ENCODE data around the gene SRBD1.

The SRBD1 gene

DNA sequence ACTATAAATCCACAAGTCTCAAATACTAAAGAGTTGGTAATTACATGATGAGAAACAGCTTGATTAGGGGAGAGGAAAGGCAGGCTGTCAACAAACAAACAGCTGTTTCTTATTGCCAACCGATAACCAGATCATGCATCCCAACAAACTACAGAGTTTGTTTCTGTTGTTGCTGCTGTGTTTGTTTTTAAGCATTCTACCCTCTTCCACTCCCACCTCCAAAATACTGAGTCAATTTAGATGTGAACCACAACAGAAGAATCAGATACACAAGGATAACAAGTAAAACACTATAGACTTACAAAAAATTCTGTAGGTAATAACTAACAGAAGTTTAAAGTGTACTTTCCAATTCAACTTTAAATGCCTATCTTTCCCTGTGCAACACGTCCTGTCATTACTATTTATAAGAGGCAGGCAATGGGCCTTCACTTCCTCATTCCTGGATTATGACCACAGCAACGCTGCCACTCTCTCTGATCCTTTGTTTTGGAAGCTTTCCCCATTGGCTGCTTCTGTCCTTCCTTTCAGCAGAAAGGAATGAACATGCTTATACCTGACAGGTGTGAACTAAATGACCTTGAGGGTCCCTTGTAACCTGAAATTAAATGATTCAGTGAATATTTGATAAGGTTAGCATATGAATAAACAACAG is 152.0 kb downstream of the SRBD1 start:
- Histone ChIP-seq H3K4me3 (ENCODE audit: low read depth in 1 of 2, low read length in 2 of 2) (no peak overlapping the region), H3K4me1 (ENCODE audit: control insufficient read depth in 1 of 2, insufficient read depth in 2 of 2, low read length in 2 of 2) (peaks cover 7 to 8% of the 10 kb centered on the region in 2 donors), H3K9me3 (ENCODE audit: control insufficient read depth in 1 of 2, low read length in 2 of 2) (no peaks in the 10 kb centered on the region), H3K27ac (ENCODE audit: low read length) (no peak overlapping the region), H3K27me3 (ENCODE audit: low read depth, low read length) (no peaks in the 10 kb centered on the region), H3K36me3 (ENCODE audit: control insufficient read depth in 1 of 2, insufficient read depth in 2 of 2, low read length in 2 of 2) (no peaks in the 10 kb centered on the region)

DNA sequence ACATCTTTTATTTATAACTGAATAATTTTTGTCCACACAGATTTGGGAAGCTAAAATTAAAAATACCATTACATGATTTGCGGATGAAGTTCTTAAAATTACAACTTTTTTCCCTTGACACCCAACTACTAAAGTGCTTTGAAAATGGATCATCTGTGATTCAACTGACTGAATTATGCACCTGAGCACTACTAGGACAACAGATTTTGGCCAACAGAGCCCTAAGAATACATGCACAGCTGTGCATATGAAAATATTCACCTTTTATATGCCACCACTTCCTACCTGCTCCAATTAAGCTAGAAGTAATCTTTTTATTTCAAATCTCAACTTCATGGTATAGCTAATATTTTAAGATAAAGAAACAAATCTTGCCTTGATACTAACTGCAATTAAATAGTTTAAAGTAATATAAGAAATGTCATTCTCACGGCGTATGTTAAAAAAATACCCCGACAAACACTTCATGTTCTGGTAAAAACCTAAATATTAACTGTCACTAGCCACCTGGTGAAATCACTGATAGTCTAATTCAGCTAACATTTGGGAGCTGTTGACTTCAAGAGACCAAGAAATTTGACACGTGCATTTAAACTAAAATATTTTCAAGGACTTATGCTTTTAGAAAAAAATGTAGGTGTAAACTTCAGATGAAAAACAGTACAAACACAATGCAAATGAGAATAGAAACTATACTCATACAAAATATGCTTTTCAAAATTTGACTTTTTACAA is 153.7 kb downstream of the SRBD1 start:
- H3K4me1 ChIP-seq (ENCODE audit: control insufficient read depth in 1 of 2, insufficient read depth in 2 of 2, low read length in 2 of 2), result peaks cover 7 to 8% of the 10 kb centered on the region in 2 donors
- no peak overlapping the region for H3K27ac ChIP-seq (ENCODE audit: low read length)
- no peak overlapping the region for H3K4me3 ChIP-seq (ENCODE audit: low read depth in 1 of 2, low read length in 2 of 2)
- no peaks in the 10 kb centered on the region for H3K9me3 ChIP-seq (ENCODE audit: control insufficient read depth in 1 of 2, low read length in 2 of 2)
- H3K36me3 ChIP-seq (ENCODE audit: control insufficient read depth in 1 of 2, insufficient read depth in 2 of 2, low read length in 2 of 2), result no peaks in the 10 kb centered on the region
- no peaks in the 10 kb centered on the region for H3K27me3 ChIP-seq (ENCODE audit: low read depth, low read length)

- Histone ChIP-seq H3K27ac (ENCODE audit: low read length) (no peak overlapping the region), H3K9me3 (ENCODE audit: control insufficient read depth in 1 of 2, low read length in 2 of 2) (no peaks in the 10 kb centered on the region)
These were observed 158.2 kb downstream of the SRBD1 start for GRCh38 chr2:45452866-45453265.

DNA sequence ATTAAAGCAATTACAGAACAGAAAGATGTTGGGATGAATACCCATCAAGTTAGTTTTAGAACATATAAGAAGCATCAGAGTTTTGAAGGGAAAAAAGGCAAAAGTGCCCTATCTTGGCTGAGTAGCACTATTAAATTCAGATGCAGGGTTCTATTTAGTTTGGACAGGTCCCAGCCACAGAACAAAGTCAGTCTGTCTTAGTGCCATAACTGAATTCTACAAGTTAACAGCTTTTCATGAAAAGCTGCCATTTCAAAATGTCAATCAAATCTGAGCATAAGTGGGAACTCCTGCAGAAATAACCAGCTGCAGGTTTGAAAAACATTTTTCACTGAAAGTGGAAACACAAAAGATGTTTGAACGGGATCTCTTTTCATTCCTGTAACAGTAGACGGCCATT is 160.4 kb downstream of the SRBD1 start:
- Histone ChIP-seq H3K36me3 (ENCODE audit: control insufficient read depth in 1 of 2, insufficient read depth in 2 of 2, low read length in 2 of 2) (no peaks in the 10 kb centered on the region), H3K9me3 (ENCODE audit: control insufficient read depth in 1 of 2, low read length in 2 of 2) (no peaks in the 10 kb centered on the region), H3K4me1 (ENCODE audit: control insufficient read depth in 1 of 2, insufficient read depth in 2 of 2, low read length in 2 of 2) (no peaks in the 10 kb centered on the region), H3K4me3 (ENCODE audit: low read depth in 1 of 2, low read length in 2 of 2) (no peak overlapping the region), H3K27me3 (ENCODE audit: low read depth, low read length) (no peaks in the 10 kb centered on the region), H3K27ac (ENCODE audit: low read length) (no peak overlapping the region)

More at GRCh38 chr2:45452866-45453265, 158.2 kb downstream of the SRBD1 start:
- Histone ChIP-seq H3K4me1 (ENCODE audit: control insufficient read depth in 1 of 2, insufficient read depth in 2 of 2, low read length in 2 of 2) (no peaks in the 10 kb centered on the region), H3K36me3 (ENCODE audit: control insufficient read depth in 1 of 2, insufficient read depth in 2 of 2, low read length in 2 of 2) (no peaks in the 10 kb centered on the region), H3K27me3 (ENCODE audit: low read depth, low read length) (no peaks in the 10 kb centered on the region), H3K4me3 (ENCODE audit: low read depth in 1 of 2, low read length in 2 of 2) (no peak overlapping the region)

DNA sequence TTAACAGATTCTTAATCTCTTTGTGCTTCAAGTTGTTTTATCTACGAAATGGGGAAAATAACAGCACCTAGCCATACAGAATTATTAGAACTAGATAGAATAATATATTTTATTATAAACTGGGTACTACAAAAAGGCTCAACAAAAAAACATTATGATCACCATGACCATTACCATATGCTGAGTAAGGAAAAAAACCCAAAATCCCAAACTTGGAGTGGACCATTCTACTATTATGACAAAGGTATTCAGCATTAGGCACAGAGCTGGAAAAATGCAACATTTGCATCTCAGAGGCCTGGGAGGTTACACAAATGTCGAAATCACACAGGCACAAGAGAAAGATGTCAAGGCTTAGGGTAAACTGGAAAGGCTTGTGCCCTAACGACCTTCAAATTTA is 162.8 kb downstream of the SRBD1 start:
- Histone ChIP-seq H3K4me1 (ENCODE audit: control insufficient read depth in 1 of 2, insufficient read depth in 2 of 2, low read length in 2 of 2) (no peaks in the 10 kb centered on the region), H3K27me3 (ENCODE audit: low read depth, low read length) (no peaks in the 10 kb centered on the region), H3K36me3 (ENCODE audit: control insufficient read depth in 1 of 2, insufficient read depth in 2 of 2, low read length in 2 of 2) (no peaks in the 10 kb centered on the region), H3K9me3 (ENCODE audit: control insufficient read depth in 1 of 2, low read length in 2 of 2) (no peaks in the 10 kb centered on the region), H3K4me3 (ENCODE audit: low read depth in 1 of 2, low read length in 2 of 2) (no peak overlapping the region), H3K27ac (ENCODE audit: low read length) (no peak overlapping the region)

DNA sequence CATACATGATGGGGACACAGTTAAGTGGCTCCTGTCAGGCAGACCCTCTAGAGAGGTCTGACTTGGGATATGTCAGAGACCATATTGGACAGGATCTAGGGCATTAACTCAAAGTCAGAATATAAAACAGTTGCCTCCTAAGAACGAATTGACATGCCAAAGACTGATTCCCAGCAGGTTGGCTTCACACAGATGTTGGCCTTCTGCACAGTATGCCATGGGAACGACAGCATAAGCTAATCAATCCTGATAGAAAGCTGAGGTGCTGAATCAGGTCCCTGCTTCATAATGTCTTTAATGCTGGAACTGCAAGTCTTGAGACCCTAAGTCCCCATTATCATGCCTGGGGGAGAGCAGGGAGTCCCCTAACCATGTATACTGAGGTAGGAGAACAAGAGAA is 165.1 kb downstream of the SRBD1 start:
- no peak overlapping the region for H3K4me3 ChIP-seq (ENCODE audit: low read depth in 1 of 2, low read length in 2 of 2)
- H3K36me3 ChIP-seq (ENCODE audit: control insufficient read depth in 1 of 2, insufficient read depth in 2 of 2, low read length in 2 of 2), result no peaks in the 10 kb centered on the region
- H3K9me3 ChIP-seq (ENCODE audit: control insufficient read depth in 1 of 2, low read length in 2 of 2), result no peaks in the 10 kb centered on the region
- no peak overlapping the region for H3K27ac ChIP-seq (ENCODE audit: low read length)
- H3K4me1 ChIP-seq (ENCODE audit: control insufficient read depth in 1 of 2, insufficient read depth in 2 of 2, low read length in 2 of 2), result no peaks in the 10 kb centered on the region
- H3K27me3 ChIP-seq (ENCODE audit: low read depth, low read length), result no peaks in the 10 kb centered on the region

DNA sequence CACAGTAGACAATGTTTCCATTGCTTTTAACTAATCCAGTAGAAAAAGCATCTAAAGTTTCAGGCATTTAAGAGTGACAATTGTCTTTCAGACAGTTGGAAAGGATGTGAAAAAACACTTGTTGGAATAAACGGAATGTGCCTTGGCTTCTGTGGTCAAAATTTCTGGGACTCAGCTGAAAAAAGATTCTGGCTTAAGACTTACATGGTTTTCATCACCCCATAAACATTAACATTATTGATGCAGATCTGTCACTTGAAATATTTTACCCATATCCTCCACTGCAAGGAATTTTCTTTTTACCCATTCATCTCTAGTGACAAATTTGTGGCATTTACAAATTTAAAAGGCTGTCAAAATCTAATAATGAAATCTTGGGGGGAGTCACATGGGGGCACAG is 166.0 kb downstream of the SRBD1 start:
- Histone ChIP-seq H3K4me1 (ENCODE audit: control insufficient read depth in 1 of 2, insufficient read depth in 2 of 2, low read length in 2 of 2) (no peaks in the 10 kb centered on the region), H3K27ac (ENCODE audit: low read length) (no peak overlapping the region), H3K4me3 (ENCODE audit: low read depth in 1 of 2, low read length in 2 of 2) (no peak overlapping the region), H3K27me3 (ENCODE audit: low read depth, low read length) (no peaks in the 10 kb centered on the region), H3K9me3 (ENCODE audit: control insufficient read depth in 1 of 2, low read length in 2 of 2) (no peaks in the 10 kb centered on the region), H3K36me3 (ENCODE audit: control insufficient read depth in 1 of 2, insufficient read depth in 2 of 2, low read length in 2 of 2) (no peaks in the 10 kb centered on the region)

DNA sequence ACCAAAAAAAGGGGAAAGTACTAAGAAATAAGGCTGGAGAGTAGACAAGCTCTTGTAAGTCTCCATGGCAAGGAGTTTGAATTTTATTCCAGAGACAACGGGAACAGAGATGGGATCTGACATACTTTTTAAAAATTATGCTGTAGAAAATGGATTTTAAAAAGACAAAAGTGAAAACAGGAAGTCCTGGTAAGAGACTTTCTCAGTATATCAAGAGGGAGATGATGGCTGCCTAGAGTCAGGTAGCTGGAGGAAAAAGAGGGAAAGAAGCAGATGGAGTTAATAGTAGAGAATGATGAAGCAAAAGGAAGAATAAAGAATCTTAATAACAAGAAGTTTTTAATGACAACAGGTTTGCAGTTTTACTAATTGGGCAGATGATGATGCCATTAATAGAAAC is 168.1 kb downstream of the SRBD1 start:
- no peak overlapping the region for H3K4me3 ChIP-seq (ENCODE audit: low read depth in 1 of 2, low read length in 2 of 2)
- H3K36me3 ChIP-seq (ENCODE audit: control insufficient read depth in 1 of 2, insufficient read depth in 2 of 2, low read length in 2 of 2), result no peaks in the 10 kb centered on the region
- H3K27me3 ChIP-seq (ENCODE audit: low read depth, low read length), result no peaks in the 10 kb centered on the region
- H3K4me1 ChIP-seq (ENCODE audit: control insufficient read depth in 1 of 2, insufficient read depth in 2 of 2, low read length in 2 of 2), result no peaks in the 10 kb centered on the region
- H3K9me3 ChIP-seq (ENCODE audit: control insufficient read depth in 1 of 2, low read length in 2 of 2), result no peaks in the 10 kb centered on the region
- no peak overlapping the region for H3K27ac ChIP-seq (ENCODE audit: low read length)

DNA sequence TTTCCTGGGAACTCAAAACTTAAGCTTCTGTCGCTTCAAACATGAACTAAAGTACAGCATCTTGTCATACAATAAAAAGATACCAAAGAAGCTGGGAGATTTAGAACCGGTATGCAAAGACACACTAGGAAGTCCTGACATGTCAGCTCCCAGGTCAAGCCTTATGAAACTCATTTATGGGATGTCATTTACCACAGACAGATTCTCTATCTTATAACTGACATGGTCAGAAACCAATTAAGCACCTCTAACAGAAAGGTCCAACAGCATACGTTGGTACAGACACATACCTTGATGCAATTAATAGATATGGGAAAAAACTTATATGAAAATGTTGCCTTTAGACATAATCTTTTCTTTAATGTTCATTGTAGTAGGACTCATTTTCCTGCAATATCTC is 169.0 kb downstream of the SRBD1 start:
- no peak overlapping the region for H3K4me3 ChIP-seq (ENCODE audit: low read depth in 1 of 2, low read length in 2 of 2)
- H3K36me3 ChIP-seq (ENCODE audit: control insufficient read depth in 1 of 2, insufficient read depth in 2 of 2, low read length in 2 of 2), result no peaks in the 10 kb centered on the region
- H3K4me1 ChIP-seq (ENCODE audit: control insufficient read depth in 1 of 2, insufficient read depth in 2 of 2, low read length in 2 of 2), result no peaks in the 10 kb centered on the region
- H3K27ac ChIP-seq (ENCODE audit: low read length), result no peak overlapping the region
- no peaks in the 10 kb centered on the region for H3K9me3 ChIP-seq (ENCODE audit: control insufficient read depth in 1 of 2, low read length in 2 of 2)
- no peaks in the 10 kb centered on the region for H3K27me3 ChIP-seq (ENCODE audit: low read depth, low read length)

DNA sequence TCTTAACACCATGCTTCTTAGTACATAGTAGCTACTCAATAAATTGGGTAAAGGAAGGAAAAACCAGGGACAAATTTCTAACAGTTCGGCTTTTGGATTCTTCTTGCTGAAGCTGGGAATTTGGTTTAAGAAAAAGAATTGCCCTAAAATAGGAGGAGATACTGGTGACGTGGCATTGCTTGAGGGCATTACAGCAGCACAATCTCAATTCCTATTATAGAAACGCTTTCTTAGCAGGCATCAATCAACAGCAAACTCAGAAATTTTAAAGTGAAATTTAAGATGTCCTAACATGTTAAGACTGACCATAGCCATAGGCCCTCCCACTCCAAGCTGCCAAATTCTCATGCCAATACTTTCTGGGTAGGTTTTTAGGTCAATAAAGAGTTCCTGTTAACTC is 169.5 kb downstream of the SRBD1 start:
- Histone ChIP-seq H3K27me3 (ENCODE audit: low read depth, low read length) (no peaks in the 10 kb centered on the region), H3K4me3 (ENCODE audit: low read depth in 1 of 2, low read length in 2 of 2) (no peak overlapping the region), H3K27ac (ENCODE audit: low read length) (no peak overlapping the region), H3K4me1 (ENCODE audit: control insufficient read depth in 1 of 2, insufficient read depth in 2 of 2, low read length in 2 of 2) (no peaks in the 10 kb centered on the region), H3K9me3 (ENCODE audit: control insufficient read depth in 1 of 2, low read length in 2 of 2) (no peaks in the 10 kb centered on the region), H3K36me3 (ENCODE audit: control insufficient read depth in 1 of 2, insufficient read depth in 2 of 2, low read length in 2 of 2) (no peaks in the 10 kb centered on the region)

DNA sequence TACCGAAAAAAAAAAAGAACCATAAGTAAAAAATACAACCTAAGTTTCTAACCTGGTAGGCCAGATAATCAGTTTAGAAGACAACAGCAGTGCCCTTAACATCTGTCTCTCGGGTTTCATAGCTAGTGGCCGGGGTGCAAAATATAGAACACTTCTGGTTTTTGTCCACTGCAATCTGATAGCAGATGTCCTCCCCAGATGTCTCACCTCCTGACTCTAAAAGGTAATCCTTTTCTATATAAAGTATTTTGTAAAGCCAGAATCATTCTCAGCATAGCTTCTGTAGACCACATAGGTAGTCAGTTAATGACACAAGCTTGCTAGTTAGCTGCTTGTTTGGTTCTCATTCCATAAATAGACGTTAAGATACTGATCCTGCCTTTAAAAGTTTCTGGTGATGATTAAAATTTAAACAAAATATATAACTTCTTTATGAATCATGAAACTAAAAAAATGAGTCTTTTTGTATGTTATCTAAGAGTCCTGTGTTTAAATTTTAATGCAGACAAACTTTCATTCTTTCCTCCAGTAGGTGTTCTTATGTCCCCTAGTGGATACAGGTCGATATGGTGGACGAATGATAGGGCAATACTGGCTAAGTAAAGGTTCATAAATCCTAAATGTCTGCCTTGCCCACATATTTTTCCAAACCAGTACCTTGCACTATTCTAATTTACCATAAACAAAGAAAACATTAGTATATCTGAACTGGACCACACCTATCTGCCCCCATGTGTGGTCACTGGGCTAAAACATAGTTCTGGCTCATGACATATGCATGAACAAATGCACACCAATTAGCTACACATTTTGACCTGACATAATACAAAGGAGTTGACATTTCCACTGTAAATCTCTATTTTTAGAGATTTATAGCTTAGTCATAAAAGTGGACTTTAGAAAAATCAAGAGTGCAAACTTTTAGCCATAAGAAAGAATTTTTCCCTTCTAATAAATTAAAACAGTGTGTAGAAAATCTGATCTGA is 171.0 kb downstream of the SRBD1 start:
- Histone ChIP-seq H3K36me3 (ENCODE audit: control insufficient read depth in 1 of 2, insufficient read depth in 2 of 2, low read length in 2 of 2) (no peaks in the 10 kb centered on the region), H3K27ac (ENCODE audit: low read length) (no peak overlapping the region), H3K9me3 (ENCODE audit: control insufficient read depth in 1 of 2, low read length in 2 of 2) (no peaks in the 10 kb centered on the region), H3K4me1 (ENCODE audit: control insufficient read depth in 1 of 2, insufficient read depth in 2 of 2, low read length in 2 of 2) (peaks cover 0 to 2% of the 10 kb centered on the region in 2 donors), H3K4me3 (ENCODE audit: low read depth in 1 of 2, low read length in 2 of 2) (no peak overlapping the region), H3K27me3 (ENCODE audit: low read depth, low read length) (no peaks in the 10 kb centered on the region)
